Vagina (tissue), 2 donors: Measurements from ENCODE around the gene ANKS1B.

Experiments
- CTCF ChIP-seq, 3 experiments: fragments of 450-650 bp in 2 of 3; fragments of 200-600 bp in 1 of 3; sonication (generic) in 1 of 3; IDR thresholded peaks; one replicate each; pipeline ENCODE4 v1.5.1; 2017 to 2019; ENCODE audit warnings: antibody characterized with exemption in 3 of 3, mild to moderate bottlenecking in 2 of 3, moderate library complexity in 2 of 3
- POLR2AphosphoS5 ChIP-seq, 2 donors: sonication (generic); formaldehyde crosslinking; IDR thresholded peaks; one replicate each; pipeline ENCODE4 v1.9.0; 2017; ENCODE audit warnings: antibody characterized with exemption in 2 of 2, mild to moderate bottlenecking in 2 of 2, low read depth in 1 of 2; ENCODE audit not compliant: insufficient read depth in 1 of 2

DNA sequence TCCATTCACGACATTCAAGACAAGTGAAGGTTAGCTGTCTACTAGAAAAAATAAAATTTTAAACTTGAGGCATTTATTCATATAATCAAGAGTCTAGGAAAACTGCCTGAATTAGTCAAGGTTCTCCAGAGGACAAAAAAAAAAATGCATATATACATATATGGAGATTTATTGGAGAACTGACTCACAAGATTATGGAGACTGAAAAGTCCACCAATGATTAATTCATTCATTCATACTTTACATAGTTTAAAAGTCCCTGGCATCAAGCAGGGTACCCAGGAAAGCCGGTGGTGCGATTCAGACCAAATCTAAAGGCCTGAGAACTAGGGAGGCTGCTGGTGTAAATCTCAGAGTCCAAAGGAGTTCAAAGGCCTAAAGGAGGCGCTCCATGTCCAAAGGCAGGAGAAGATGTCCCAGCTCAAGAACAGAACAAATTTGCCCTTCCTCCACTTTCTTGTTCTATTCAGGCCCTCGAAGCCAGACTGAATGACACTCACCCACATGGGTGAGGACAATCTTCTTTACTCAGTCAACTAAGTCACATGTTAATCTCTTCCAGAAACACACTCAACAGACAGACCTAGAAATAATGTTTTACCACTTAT lies 64.3 kb downstream of the ANKS1B start:
- TF ChIP-seq POLR2AphosphoS5 (IDR thresholded peaks at IDR 0.05; ENCODE audit: insufficient read depth in 1 of 2, low read depth in 1 of 2) (no peak), CTCF (IDR thresholded peaks at IDR 0.05) (no peak)
